Suprapubic skin (tissue), 4 donors: Measurements from ENCODE around the gene MYH11.

Experiments
- CTCF ChIP-seq, 2 donors: fragments of 200-600 bp in 1 of 2; fragments of 450-650 bp in 1 of 2; sonication (generic) in 1 of 2; IDR thresholded peaks; one replicate each; pipeline ENCODE4 v1.5.1; 2016 to 2019; ENCODE audit warnings: antibody characterized with exemption in 2 of 2, mild to moderate bottlenecking in 1 of 2, moderate library complexity in 1 of 2
- POLR2A ChIP-seq, 2 donors: fragments of 450-650 bp; IDR thresholded peaks; one replicate each; pipeline ENCODE4 v1.6.1; 2017; ENCODE audit warnings: antibody characterized with exemption in 2 of 2, mild to moderate bottlenecking in 2 of 2, moderate library complexity in 2 of 2
- POLR2AphosphoS5 ChIP-seq, 3 donors: sonication (generic); formaldehyde crosslinking; IDR thresholded peaks; one replicate each; pipeline ENCODE4 v1.6.1; 2017; ENCODE audit warnings: antibody characterized with exemption in 3 of 3

GRCh38 chr16:15865742-15866141 is 8.9 kb upstream of the MYH11 start:
- no peak for TF ChIP-seq CTCF (IDR thresholded peaks at IDR 0.05)
- TF ChIP-seq POLR2A (IDR thresholded peaks at IDR 0.05): no peak
- TF ChIP-seq POLR2AphosphoS5 (IDR thresholded peaks at IDR 0.05): no peak
